NCI-H1417 treated with DMSO at 0.1 percent for 48 hours (cell line): Measurements from ENCODE around the gene DCDC2C.

ENCODE experiments used
- DNase-seq: peaks from one replicate; lab custom pipeline; 2025; lab: John Stamatoyannopoulos, UW

The DCDC2C gene

GRCh38 chr2:3747032-3747654 is 43.8 kb downstream of the DCDC2C start:
- DNase-seq = no peak

GRCh38 chr2:3747826-3748225 is 44.5 kb downstream of the DCDC2C start:
- no peak for DNase-seq

- no peak for DNase-seq
These were observed 45.8 kb downstream of the DCDC2C start for GRCh38 chr2:3749201-3749600.

- no peak for DNase-seq
These were observed 47.9 kb downstream of the DCDC2C start for GRCh38 chr2:3751251-3751650.

- DNase-seq = no peak
These were observed 48.4 kb downstream of the DCDC2C start for GRCh38 chr2:3751806-3752205.

- no peak for DNase-seq
These were observed 49.0 kb downstream of the DCDC2C start for GRCh38 chr2:3752376-3752775.

GRCh38 chr2:3753561-3753960 is 50.2 kb downstream of the DCDC2C start:
- DNase-seq = no peak

GRCh38 chr2:3754280-3754679 is 50.9 kb downstream of the DCDC2C start:
- no peak for DNase-seq

GRCh38 chr2:3754795-3755194 is 51.4 kb downstream of the DCDC2C start:
- no peak for DNase-seq

GRCh38 chr2:3755277-3755676 is 51.9 kb downstream of the DCDC2C start:
- no peak for DNase-seq

GRCh38 chr2:3756306-3756705 is 52.9 kb downstream of the DCDC2C start:
- DNase-seq = peak; percentile 67

- no peak for DNase-seq
These were observed 55.5 kb downstream of the DCDC2C start for GRCh38 chr2:3758906-3759305.

GRCh38 chr2:3759331-3759730 is 56.0 kb downstream of the DCDC2C start:
- DNase-seq = no peak

- no peak for DNase-seq
These were observed 56.4 kb downstream of the DCDC2C start for GRCh38 chr2:3759761-3760160.

- no peak for DNase-seq
These were observed 57.9 kb downstream of the DCDC2C start for GRCh38 chr2:3761272-3761671.

GRCh38 chr2:3762771-3763447 is 59.5 kb downstream of the DCDC2C start:
- no peak for DNase-seq

- no peak for DNase-seq
These were observed 63.4 kb downstream of the DCDC2C start for GRCh38 chr2:3766824-3767223.

GRCh38 chr2:3768960-3769765 is 65.8 kb downstream of the DCDC2C start:
- DNase-seq = no peak

GRCh38 chr2:3769766-3770165 is 66.4 kb downstream of the DCDC2C start:
- DNase-seq = no peak

- DNase-seq = no peak
These were observed 67.5 kb downstream of the DCDC2C start for GRCh38 chr2:3770724-3771415.

- DNase-seq = no peak
These were observed 68.2 kb downstream of the DCDC2C start for GRCh38 chr2:3771576-3771975.

GRCh38 chr2:3774336-3774735 is 71.0 kb downstream of the DCDC2C start:
- no peak for DNase-seq

GRCh38 chr2:3776311-3776710 is 72.9 kb downstream of the DCDC2C start:
- DNase-seq = no peak
